Left ventricle myocardium inferior (tissue), 1 donor: Measurements from ENCODE around the gene SPATA6L. TPM values are rescaled to one million over a fixed set of nuclear protein-coding genes. Genes with fewer than 3 reads are reported as not detected.

Experiments used
- DNase-seq: peaks from one replicate; pipeline ENCODE4 v3.0.0-alpha.2; 2020
- H3K27ac ChIP-seq: fragments of 200-600 bp; replicated peaks from 2 replicates; pipeline ENCODE4 v1.8.0; 2021
- H3K27me3 ChIP-seq: fragments of 200-600 bp; 2 replicates; pipeline ENCODE4 v1.8.0; 2021; ENCODE audit warnings: low read depth
- H3K36me3 ChIP-seq: fragments of 200-600 bp; 2 replicates; pipeline ENCODE4 v1.8.0; 2021
- H3K4me1 ChIP-seq: fragments of 200-600 bp; 2 replicates; pipeline ENCODE4 v1.8.0; 2021
- H3K4me3 ChIP-seq: fragments of 200-600 bp; 2 replicates; pipeline ENCODE4 v1.8.0; 2021; ENCODE audit warnings: mild to moderate bottlenecking, moderate library complexity
- H3K9me3 ChIP-seq: fragments of 200-600 bp; replicated peaks from 2 replicates; pipeline ENCODE4 v1.8.0; 2021
- intact Hi-C: fragments of 100-400 bp; cut with micrococcal nuclease; formaldehyde crosslinking; loops from one replicate; pipeline ENCODE4 v1.11.0; 2022
- total RNA-seq: library from RNA; stranded (reverse); fragmentation: NEBNext Ultra II Directional; extraction: Animal tissue kit (Norgen Biotek cat#: 25700); gene quantifications from one replicate; pipeline ENCODE4 v1.2.1, GENCODE V29; 2021
- TF ChIP-seq, protein P1 (sequence below): fragments of 200-600 bp; IDR thresholded peaks from 2 replicates; pipeline ENCODE4 v1.8.0; 2021; ENCODE audit warnings: antibody characterized with exemption, mild to moderate bottlenecking, borderline replicate concordance
- donor health status: DM: no; HTN: yes; CAD: no; lungs with severe emphysema.

SPATA6L gene
- total RNA-seq, 1 donor from 2014 or later: 0.96 TPM

DNA sequence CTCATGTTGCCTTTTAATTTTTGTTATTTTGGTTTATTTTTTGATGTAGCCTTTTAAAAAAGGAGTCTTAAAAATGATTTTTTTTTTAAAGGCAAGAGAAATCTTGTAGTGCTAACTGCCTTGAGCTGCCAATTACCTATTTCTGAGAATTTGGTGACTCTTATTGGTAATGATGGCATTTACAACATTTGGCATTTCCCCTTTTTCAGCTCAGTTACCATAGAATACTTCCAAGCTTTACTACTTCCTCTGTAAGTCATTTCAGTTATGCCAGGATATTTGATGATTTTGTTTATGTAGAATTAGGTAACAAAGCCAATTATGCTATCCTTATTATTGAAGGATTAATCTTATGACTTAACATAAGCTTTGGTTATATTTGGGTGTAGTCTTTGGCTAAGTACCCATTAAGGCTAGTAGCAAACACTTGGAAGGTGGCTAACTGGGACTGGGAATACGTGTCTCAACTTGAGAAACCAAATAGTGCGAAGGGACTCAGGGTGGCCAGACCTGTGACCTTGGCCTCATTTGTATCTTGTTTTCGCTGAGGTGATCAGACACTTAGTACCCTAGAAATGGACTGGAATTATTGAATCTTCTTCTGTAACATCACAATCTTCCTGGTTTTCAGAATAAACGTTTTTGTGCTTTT, 40.8 kb upstream of the SPATA6L start:
- no peak for DNase-seq
- TF ChIP-seq, protein P1, sequence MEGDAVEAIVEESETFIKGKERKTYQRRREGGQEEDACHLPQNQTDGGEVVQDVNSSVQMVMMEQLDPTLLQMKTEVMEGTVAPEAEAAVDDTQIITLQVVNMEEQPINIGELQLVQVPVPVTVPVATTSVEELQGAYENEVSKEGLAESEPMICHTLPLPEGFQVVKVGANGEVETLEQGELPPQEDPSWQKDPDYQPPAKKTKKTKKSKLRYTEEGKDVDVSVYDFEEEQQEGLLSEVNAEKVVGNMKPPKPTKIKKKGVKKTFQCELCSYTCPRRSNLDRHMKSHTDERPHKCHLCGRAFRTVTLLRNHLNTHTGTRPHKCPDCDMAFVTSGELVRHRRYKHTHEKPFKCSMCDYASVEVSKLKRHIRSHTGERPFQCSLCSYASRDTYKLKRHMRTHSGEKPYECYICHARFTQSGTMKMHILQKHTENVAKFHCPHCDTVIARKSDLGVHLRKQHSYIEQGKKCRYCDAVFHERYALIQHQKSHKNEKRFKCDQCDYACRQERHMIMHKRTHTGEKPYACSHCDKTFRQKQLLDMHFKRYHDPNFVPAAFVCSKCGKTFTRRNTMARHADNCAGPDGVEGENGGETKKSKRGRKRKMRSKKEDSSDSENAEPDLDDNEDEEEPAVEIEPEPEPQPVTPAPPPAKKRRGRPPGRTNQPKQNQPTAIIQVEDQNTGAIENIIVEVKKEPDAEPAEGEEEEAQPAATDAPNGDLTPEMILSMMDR: no peak
- H3K9me3 ChIP-seq: no peaks in the 10 kb centered on the region
- H3K36me3 ChIP-seq: peaks cover 85% of the 10 kb centered on the region
- H3K4me1 ChIP-seq: no peaks in the 10 kb centered on the region
- H3K27me3 ChIP-seq: no peaks in the 10 kb centered on the region
- no peak overlapping the region for H3K27ac ChIP-seq
- intact Hi-C loops: no loop called here
- no peak overlapping the region for H3K4me3 ChIP-seq

DNA sequence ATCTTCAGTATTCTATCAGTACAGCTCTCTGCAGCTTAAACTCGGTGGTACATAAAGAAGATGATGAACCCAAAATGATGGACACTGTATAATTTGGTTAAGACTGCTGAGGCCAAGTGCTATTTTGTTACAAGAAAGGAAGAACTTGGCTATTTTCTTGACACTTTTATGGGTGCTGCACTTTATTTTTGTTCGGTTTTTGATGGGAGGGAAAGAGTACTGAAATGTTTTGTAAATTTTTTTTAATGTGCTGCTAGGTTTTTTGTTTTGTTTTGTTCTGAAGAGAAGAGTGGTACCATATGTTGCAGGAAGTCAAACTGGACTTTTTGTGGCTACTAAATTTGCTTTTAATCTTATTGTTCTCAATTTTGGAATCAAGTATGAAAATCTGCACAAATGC, 39.7 kb upstream of the SPATA6L start:
- TF ChIP-seq, protein P1: no peak
- H3K9me3 ChIP-seq: no peaks in the 10 kb centered on the region

DNA sequence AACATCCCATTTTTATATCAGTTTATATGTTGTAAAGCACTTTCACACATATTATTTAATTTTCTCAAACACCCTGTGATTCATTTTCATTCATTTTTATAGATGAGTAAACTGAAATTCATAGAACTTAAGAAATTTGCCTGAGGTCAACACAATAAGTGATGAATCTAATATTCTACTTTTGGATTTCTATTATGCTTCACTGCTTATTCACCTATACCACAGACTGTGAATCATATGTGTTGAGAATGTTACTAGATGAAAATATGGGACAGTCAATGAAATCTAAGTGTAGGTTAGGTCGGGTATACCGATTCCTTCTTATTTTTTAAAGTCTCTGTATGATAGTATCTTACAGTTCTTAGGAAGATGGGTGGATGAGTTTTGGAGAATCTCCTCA, 37.8 kb upstream of the SPATA6L start:
- H3K36me3 ChIP-seq: peaks cover 87% of the 10 kb centered on the region
- no peaks in the 10 kb centered on the region for H3K27me3 ChIP-seq
- TF ChIP-seq, protein P1: no peak
- no peak overlapping the region for H3K27ac ChIP-seq
- peaks cover 10% of the 10 kb centered on the region for H3K4me1 ChIP-seq
- H3K9me3 ChIP-seq: no peaks in the 10 kb centered on the region
- intact Hi-C loops: no loop called here
- no peak overlapping the region for H3K4me3 ChIP-seq
- DNase-seq: no peak

More for the DNA sequence above, 39.7 kb upstream of the SPATA6L start:
- no peaks in the 10 kb centered on the region for H3K27me3 ChIP-seq
- peaks cover 85% of the 10 kb centered on the region for H3K36me3 ChIP-seq
- H3K4me1 ChIP-seq: peaks cover 4% of the 10 kb centered on the region
- intact Hi-C loops: no loop called here
- no peak overlapping the region for H3K4me3 ChIP-seq
- no peak overlapping the region for H3K27ac ChIP-seq
- no peak for DNase-seq

DNA sequence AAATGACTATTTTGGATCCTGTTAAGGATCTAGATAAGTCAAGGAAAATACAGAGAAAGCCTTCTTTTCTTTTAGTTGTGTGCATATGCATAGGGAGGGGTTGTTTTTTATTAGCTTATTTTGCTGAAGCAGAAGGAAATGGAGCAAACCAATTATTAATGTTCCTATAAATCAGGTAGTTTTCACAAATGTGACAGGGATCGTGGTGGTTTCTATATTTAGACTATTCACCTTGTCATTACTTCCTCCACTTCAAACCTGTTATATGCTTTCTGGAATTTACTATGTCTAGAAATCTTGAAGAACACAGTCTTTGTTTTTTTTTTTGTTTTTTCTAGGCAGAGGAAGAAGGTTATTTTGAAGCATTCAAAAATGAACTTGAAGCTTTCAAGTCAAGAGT, 35.2 kb upstream of the SPATA6L start:
- intact Hi-C loops: no loop called here
- Histone ChIP-seq H3K9me3 (no peaks in the 10 kb centered on the region), H3K27ac (no peak overlapping the region), H3K4me3 (no peak overlapping the region), H3K27me3 (no peaks in the 10 kb centered on the region), H3K36me3 (peaks cover 88% of the 10 kb centered on the region), H3K4me1 (peaks cover 16% of the 10 kb centered on the region)
- DNase-seq: no peak
- TF ChIP-seq, protein P1: no peak

DNA sequence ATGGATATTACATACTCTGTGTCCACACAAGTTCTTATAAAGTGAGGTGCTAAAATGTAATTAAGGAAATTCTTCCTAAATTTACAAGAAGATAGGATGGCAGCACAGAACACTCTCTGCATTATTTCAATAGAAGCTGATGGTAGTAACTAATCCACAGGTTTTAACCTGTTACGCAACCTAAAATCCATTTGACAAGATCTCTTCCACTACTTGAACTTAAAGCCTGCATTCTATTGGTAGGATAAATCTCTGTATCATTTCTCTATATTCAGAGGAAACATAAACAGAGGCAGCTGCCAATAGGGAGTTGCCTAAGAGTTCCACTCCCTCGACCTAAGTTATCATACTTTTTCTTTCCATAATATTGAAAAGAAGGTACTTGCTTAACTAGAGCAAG, 34.7 kb upstream of the SPATA6L start:
- TF ChIP-seq, protein P1: no peak
- peaks cover 16% of the 10 kb centered on the region for H3K4me1 ChIP-seq
- no peak overlapping the region for H3K27ac ChIP-seq
- intact Hi-C loops: no loop called here
- peaks cover 82% of the 10 kb centered on the region for H3K36me3 ChIP-seq
- H3K9me3 ChIP-seq: no peaks in the 10 kb centered on the region
- no peak overlapping the region for H3K4me3 ChIP-seq
- H3K27me3 ChIP-seq: no peaks in the 10 kb centered on the region
- DNase-seq: no peak
